ENCODE data around the gene CDH13.

- no peak for TF ChIP-seq POLR2A (IDR thresholded peaks at IDR 0.05; ENCODE audit: low read depth, low read length)
- TF ChIP-seq CTCF (IDR thresholded peaks at IDR 0.05; ENCODE audit: extremely low read depth in 1 of 2, insufficient read depth in 1 of 2, low read depth in 1 of 2, low read length in 2 of 2): no peak
- TF ChIP-seq GATA2 (IDR thresholded peaks at IDR 0.05; ENCODE audit: insufficient read depth, insufficient read length, low read depth, low read length): no peak
- TF ChIP-seq EZH2 (IDR thresholded peaks at IDR 0.05; ENCODE audit: borderline replicate concordance, low read depth, low read length, severe bottlenecking): no peak
Observed at GRCh38 chr16:83669456-83669855, 1042.7 kb downstream of the CDH13 start.

Data from endothelial cell of umbilical vein (primary cell).